HG03457 (cell line): Measurements from ENCODE around the gene TFIP11.
A peak's percentile ranks its signal among the peaks of the same experiment; 100 is the strongest.

Experiments
- ATAC-seq: cut with Tn5 transposase; IDR thresholded peaks from one replicate; pipeline ENCODE4 v1.9.1; 2021; ENCODE audit warnings: moderate number of reproducible peaks; ENCODE audit not compliant: unreplicated experiment

Gene TFIP11

DNA sequence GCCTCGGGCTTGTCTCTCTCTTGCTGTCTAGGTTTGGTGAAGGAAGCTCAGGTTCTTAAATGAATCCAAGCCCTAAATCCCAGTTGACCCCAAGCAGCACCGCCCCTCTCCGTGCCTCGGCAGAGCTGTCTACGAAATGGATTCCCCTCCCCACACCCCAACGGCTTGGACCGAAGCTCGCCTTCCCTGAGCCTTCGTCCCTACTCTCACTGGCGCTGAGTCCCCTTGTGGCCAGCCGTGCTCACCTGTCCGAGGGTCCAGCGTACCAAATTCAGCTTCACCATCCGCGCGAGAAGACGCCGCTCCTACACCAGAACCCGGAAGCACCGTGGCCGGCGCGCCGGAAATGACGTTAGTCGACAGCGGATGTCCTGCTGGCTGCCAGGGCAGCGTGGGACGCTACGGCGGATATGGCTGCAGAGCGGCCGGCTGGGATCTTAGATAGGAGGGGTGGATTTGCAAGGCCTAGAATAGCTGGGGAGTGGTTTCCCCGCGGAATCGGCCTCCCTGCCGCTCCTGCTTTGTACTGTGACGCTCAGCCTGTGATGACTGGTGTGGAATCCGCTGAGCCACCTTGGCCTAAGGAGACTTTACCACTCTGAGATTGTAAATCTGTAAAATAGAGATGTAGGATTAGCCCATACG lies at the start of gene TFIP11:
Gene TFIP11 (minus strand): TSS at position 325 of the 645 bp plus-strand sequence. CDS start 2,201 bp downstream, outside the sequence.
- ATAC-seq, result peak; percentile 67

GRCh38 chr22:26561756-26562417 lies 49.6 kb upstream of the TFIP11 start:
- ATAC-seq, result no peak

DNA sequence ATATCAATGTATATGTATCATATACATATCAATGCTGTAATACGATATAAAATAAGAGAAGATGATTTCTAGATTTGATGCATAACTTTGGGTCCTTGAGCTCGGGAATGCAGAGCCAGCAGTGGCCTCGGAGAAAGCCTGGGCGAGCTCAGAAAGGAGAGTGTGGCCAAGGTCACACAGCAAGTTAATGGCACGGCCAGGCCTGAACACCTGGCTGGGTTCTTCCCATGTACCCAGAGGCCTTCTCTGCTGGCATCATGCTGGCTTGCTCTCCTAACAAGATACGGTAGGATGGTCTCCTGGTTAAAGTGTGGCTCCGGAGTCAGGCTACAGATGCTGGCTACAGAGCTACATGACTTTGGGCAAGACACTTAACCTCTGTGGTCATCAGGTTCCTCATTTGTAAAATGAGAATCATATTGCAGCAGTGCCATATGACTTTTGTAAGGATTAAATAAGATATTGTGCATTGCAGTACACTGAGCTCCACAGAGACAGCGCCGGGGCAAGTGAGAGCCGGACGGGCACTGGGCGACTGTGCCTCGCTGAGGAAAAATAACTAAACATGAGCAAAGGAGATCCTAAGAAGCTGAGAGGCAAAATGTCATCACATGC lies 47.8 kb upstream of the TFIP11 start:
- no peak for ATAC-seq

GRCh38 chr22:26558248-26558895 lies 46.1 kb upstream of the TFIP11 start:
- ATAC-seq, result no peak

- ATAC-seq, result no peak
These were observed 44.6 kb upstream of the TFIP11 start for GRCh38 chr22:26556904-26557303.

- ATAC-seq, result no peak
These were observed 43.2 kb upstream of the TFIP11 start for GRCh38 chr22:26555478-26555877.

GRCh38 chr22:26554956-26555355 lies 42.7 kb upstream of the TFIP11 start:
- ATAC-seq, result no peak

DNA sequence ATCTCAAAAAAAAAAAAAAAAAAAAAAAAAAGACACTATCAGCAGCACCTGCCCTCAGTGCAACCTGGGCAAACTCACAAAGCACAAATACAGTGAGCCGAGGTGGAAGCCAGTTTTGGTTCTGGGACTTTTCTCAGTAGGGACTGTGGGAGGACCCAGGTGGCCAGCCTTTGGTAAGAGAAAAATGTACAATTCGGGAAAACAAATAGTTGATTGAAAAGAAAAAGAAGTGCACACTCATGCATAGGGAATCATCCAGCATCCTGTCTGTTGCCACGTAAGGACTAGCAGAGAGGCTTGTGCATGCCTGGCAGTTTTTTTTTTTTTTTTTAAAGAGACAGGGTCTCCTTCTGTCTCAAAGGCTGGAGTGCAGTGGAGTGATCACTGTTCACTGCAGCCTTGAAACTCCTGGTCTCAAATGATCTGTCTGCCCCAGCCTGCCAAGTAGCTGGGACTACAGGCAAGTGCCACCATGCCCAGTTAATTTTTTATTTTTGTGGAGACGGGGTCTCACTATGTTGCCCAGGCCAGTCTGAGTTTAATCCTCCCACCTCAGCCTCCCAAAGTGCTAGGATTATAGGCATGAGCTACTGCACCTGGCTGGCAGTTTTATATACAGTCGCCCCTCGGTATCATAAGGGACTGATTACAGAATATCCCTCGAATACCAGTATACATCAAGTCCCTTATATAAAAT lies 40.9 kb upstream of the TFIP11 start:
- no peak for ATAC-seq

DNA sequence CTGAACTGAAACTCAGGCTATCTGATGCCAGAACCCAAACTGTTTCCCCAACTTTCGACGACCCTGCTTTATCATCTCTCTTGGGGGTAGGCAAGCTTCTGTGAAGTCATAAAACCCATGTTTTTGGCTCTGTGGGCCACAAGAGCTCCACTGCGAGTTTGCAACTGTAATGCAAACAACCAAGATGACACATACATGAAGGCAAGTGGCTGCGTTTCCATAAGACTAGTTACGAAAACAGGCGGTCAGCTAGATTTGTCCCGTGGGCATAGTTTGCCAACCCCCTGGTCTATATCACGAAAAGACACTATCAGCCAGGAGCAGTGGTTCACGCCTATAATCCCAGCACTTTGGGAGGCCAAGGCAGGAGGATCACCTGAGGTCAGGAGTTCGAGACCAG lies 40.2 kb upstream of the TFIP11 start:
- no peak for ATAC-seq

DNA sequence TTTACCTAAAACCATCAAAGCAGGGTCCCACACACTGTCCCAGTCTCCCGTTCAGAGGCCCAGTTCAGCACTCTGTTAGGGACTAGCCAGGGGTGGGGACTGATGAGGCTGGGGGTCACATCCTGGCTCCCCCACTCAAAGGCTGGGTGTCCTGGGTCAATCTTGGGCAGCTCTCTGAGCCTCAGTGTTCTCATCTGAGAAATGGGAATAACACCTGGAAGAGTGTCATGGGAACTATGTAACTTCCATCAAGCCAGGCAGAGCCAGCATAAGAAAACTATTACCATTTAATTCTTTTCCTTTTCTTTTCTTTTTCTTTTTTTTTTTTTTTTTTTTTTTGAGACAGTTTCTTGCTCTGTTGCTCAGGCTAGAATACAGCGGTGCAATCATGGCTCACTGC lies 39.3 kb upstream of the TFIP11 start:
- no peak for ATAC-seq

DNA sequence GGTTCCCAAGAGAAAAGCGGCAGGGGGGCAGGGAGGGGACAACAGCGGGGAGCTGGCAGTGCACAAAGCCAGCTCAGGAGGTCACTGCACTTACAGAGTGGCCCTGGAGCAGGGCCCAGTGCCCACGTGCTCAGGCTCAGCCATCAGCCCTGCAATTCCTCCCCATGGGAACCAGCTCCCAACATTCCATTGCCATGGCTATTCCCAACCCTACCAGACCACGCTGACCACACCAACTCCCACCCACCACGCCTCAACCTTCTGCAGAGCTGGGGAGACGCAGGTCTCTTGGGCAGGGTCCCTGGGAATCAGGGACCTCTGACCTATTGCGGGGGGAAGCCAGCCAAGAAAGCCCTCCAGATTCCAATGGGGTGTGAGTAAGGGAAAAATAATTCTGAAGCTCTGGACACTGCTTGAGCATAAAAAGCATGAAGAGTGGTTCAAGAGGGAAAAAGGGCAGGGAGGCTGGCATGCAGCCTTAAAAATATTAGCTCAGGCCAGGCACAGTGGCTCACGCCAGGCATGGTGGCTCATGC lies 38.3 kb upstream of the TFIP11 start:
- no peak for ATAC-seq

DNA sequence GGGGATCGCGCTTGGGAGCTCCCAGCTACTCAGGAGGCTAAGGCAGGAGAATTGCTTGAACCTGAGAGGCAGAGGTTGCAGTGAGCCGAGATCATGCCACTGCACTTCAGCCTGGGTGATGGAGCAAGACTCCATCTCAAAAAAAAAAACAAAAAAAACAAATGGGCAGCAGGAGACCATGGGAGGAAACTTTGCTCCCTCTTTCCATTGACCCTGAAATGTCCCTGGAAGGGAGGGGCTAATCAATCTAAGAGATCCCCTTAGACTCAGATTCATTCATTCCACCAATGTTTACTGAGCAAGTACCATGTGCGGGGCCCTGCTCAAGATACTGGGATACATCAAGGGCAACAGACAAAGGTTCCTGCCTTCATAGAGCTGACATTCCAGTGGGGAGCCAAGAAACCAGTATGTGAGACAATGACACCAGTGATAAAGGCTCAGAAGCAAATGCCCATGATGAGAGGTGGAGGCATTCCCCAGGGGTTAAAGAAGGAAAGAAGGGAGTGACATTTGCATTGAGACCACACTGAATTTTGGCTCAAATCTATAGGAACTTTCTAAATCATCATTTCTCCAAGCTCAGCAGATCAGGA lies 37.7 kb upstream of the TFIP11 start:
- no peak for ATAC-seq

GRCh38 chr22:26548984-26549383 lies 36.7 kb upstream of the TFIP11 start:
- ATAC-seq, result no peak

GRCh38 chr22:26548303-26548702 lies 36.0 kb upstream of the TFIP11 start:
- no peak for ATAC-seq

- no peak for ATAC-seq
These were observed 35.6 kb upstream of the TFIP11 start for GRCh38 chr22:26547837-26548236.

- no peak for ATAC-seq
These were observed 35.2 kb upstream of the TFIP11 start for GRCh38 chr22:26547426-26547825.

DNA sequence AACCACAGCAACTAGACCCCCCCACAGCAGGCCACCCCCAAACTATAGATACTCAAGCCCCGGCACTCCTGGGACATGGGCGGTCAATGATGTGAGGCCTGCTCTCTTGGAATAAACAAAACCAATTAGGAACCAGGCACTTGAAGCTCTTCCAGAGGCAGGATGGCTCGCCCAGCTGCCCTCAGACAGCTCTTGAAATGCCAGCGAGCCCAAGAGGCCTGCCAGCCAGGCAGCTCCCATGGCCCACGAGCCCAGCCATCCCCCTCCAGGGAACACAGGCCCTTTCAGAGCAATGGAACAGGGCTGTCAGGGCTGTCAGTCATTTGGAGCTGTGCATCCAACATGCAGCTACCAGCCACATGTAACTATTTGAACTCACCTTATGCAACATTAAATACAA lies 34.0 kb upstream of the TFIP11 start:
- no peak for ATAC-seq

DNA sequence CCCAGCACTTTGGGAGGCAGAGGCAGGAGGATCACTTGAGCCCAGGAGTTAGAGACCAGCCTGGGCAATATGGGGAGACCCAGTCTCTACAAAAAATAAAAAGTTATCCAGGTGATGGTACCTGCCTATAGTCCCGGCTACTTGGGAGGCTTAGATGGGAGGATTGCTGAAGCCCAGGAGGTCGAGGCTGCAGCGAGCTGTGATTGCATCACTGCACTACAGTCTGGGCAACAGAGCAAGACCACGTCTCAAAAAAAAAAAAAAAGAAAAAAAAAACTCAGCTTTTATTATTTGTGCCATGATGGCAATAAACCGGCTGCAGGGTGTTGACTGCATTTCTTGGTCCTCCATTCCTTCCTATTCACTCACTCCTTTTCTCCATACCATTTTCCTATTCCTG lies 33.6 kb upstream of the TFIP11 start:
- no peak for ATAC-seq

DNA sequence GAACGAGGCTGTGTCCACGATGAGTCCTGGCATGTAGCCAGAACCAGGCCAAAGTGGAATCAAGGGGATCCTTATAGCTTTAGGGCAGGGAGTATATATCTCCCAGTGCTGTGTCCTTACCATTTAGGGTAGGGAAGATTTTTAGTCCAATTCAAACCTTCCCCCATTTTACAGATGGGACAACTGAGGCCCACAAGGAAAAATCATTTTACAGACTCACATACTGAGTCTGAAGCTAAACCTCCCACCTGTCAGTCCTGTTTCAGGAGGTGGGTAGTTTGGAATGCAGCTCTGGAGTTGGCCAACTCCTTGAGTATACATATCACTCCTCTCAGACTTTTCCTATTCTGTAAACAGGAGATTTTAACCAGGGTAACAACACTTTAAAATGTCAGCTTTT lies 33.1 kb upstream of the TFIP11 start:
- ATAC-seq, result no peak

DNA sequence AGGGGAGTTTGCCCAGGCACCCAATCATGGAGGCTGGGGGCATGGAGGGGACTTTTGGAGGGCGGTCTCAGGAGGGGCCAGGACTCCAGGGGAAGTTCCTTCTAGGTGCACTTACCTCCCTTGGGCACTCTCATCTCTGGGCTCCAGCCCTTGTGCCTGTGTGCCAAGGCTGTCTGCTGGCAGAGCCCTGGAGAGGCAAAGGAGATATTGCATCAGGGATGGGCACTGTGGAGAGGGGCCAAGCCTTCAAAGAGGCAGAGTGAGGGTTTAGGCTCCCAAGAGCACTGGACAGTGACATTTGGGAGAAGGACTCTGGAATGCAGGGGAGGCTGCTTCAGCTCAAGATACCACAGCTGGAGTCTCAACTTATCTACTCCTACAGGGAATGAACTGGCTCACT lies 32.2 kb upstream of the TFIP11 start:
- no peak for ATAC-seq

GRCh38 chr22:26542831-26543230 lies 30.6 kb upstream of the TFIP11 start:
- ATAC-seq, result no peak
